HEK293T (cell line): ENCODE measurements around the gene CCNG2.

Source experiments
- CTCF ChIA-PET: fragments of 350-600 bp; formaldehyde crosslinking; extraction: SDS; loops from one replicate; lab custom pipeline; 2021; ENCODE audit warnings: antibody characterized with exemption, inconsistent platforms; lab: Yijun Ruan, JAX
- POLR2A ChIA-PET: fragments of 350-600 bp; formaldehyde crosslinking; extraction: SDS; loops from one replicate; lab custom pipeline; 2020; ENCODE audit warnings: antibody characterized with exemption, inconsistent platforms; lab: Yijun Ruan, JAX
- DNase-seq: peaks from one replicate; pipeline ENCODE4 v3.0.0; 2012; ENCODE audit warnings: mixed read lengths; ENCODE audit errors: extremely low spot score
- ARNT ChIP-seq: fragments of 450-650 bp; IDR thresholded peaks from 2 replicates; pipeline ENCODE4 v1.6.1; 2017; ENCODE audit warnings: mild to moderate bottlenecking
- BHLHE40 ChIP-seq: fragments of 450-650 bp; IDR thresholded peaks from 2 replicates; pipeline ENCODE4 v1.6.1; 2016; ENCODE audit warnings: mild to moderate bottlenecking, moderate library complexity, borderline replicate concordance
- CTBP1 ChIP-seq: fragments of 450-650 bp; IDR thresholded peaks from 2 replicates; pipeline ENCODE4 v1.6.1; 2016; ENCODE audit warnings: borderline replicate concordance
- ELF4 ChIP-seq: fragments of 450-650 bp; IDR thresholded peaks from 2 replicates; pipeline ENCODE4 v1.6.1; 2017; ENCODE audit warnings: antibody characterized with exemption
- FOXA1 ChIP-seq: fragments of 450-650 bp; IDR thresholded peaks from 2 replicates; pipeline ENCODE4 v1.6.1; 2016; ENCODE audit warnings: mild to moderate bottlenecking
- FOXK2 ChIP-seq: fragments of 450-650 bp; IDR thresholded peaks from 2 replicates; pipeline ENCODE4 v1.6.1; 2016; ENCODE audit warnings: mild to moderate bottlenecking
- FOXM1 ChIP-seq: fragments of 450-650 bp; IDR thresholded peaks from 2 replicates; pipeline ENCODE4 v1.6.1; 2017; ENCODE audit warnings: mild to moderate bottlenecking, borderline replicate concordance
- HDGF ChIP-seq: fragments of 450-650 bp; IDR thresholded peaks from 2 replicates; pipeline ENCODE4 v1.6.1; 2017; ENCODE audit warnings: antibody characterized with exemption, borderline replicate concordance
- L3MBTL2 ChIP-seq: fragments of 450-650 bp; conservative IDR thresholded peaks from 2 replicates; pipeline ENCODE4 v1.6.1; 2016; ENCODE audit warnings: mild to moderate bottlenecking
- LEF1 ChIP-seq: fragments of 450-650 bp; IDR thresholded peaks from 2 replicates; pipeline ENCODE4 v1.6.1; 2017; ENCODE audit warnings: mild to moderate bottlenecking, borderline replicate concordance
- NFRKB ChIP-seq: fragments of 450-650 bp; IDR thresholded peaks from 2 replicates; pipeline ENCODE4 v1.6.1; 2016; ENCODE audit warnings: mild to moderate bottlenecking, moderate library complexity
- SP1 ChIP-seq: fragments of 450-650 bp; IDR thresholded peaks from 2 replicates; pipeline ENCODE4 v1.6.1; 2017
- SUZ12 ChIP-seq: fragments of 450-650 bp; IDR thresholded peaks from 2 replicates; pipeline ENCODE4 v1.6.1; 2016; ENCODE audit warnings: mild to moderate bottlenecking
- TARDBP ChIP-seq: fragments of 450-650 bp; IDR thresholded peaks from 2 replicates; pipeline ENCODE4 v1.6.1; 2016
- ZNF384 ChIP-seq: fragments of 450-650 bp; IDR thresholded peaks from 2 replicates; pipeline ENCODE4 v1.6.1; 2016
- TF ChIP-seq, protein P1 (sequence below): fragments of 450-650 bp; IDR thresholded peaks from 2 replicates; pipeline ENCODE4 v1.6.1; 2016

CCNG2 gene

DNA sequence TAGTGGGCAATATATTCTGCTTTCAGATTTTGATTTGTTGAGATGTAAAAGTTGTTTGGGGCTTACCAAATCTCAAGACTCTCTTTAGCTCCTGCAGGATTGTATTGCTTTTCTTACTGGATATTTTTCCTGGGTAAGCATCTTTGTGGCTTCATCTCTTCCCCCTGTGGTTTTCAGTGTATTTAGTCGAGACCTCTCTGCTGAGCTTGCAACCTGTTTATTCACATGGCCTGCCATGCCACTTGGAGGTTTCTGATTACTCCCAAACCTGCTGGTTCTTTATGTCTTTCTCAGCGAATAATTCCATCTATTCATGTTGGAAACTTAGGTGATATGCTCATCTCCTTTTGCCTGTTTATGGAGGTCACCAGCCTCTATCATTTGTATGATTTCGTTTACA, 10.9 kb downstream of the CCNG2 start:
- ChIA-PET POLR2A (no interaction called here), CTCF (interaction anchor here (1.5 kb wide), 1 partner anchor 36 kb away, joined by 4 read pairs; no protein-coding TSS in a partner anchor)
- no peak for DNase-seq
- TF ChIP-seq FOXA1 (no peak), SP1 (no peak), FOXK2 (no peak), SUZ12 (no peak), L3MBTL2 (no peak), ZNF384 (no peak), NFRKB (no peak), HDGF (no peak), BHLHE40 (no peak), TARDBP (no peak), CTBP1 (no peak), ARNT (no peak), ELF4 (no peak)
- TF ChIP-seq, protein P1, sequence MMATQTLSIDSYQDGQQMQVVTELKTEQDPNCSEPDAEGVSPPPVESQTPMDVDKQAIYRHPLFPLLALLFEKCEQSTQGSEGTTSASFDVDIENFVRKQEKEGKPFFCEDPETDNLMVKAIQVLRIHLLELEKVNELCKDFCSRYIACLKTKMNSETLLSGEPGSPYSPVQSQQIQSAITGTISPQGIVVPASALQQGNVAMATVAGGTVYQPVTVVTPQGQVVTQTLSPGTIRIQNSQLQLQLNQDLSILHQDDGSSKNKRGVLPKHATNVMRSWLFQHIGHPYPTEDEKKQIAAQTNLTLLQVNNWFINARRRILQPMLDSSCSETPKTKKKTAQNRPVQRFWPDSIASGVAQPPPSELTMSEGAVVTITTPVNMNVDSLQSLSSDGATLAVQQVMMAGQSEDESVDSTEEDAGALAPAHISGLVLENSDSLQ, result no peak

DNA sequence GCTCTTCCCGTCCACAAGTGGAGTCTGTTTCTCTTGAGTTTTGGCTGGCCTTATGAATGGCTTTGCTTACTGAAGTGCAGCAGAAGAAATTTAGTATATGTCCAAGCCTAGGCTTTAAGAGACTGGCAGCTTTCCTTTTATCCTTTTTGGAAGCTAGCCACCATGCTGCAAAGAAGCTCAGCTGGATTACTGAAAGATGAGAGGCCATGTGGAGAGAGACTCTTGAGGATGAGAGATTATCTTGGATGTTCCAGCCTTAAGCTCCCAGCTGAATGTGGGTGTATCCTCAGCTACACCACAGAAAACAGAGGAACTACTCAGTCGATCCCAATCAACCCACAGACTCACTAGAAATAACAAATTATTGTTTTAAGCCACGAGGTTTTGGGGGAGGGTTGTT, 12.5 kb downstream of the CCNG2 start:
- CTCF ChIA-PET, result no interaction called here
- no peak for DNase-seq
- POLR2A ChIA-PET, result no interaction called here
- no peak for TF ChIP-seq SP1
- no peak for TF ChIP-seq TARDBP
- no peak for TF ChIP-seq HDGF
- no peak for TF ChIP-seq CTBP1
- TF ChIP-seq ARNT, result no peak
- TF ChIP-seq, protein P1, result no peak
- TF ChIP-seq L3MBTL2, result no peak

DNA sequence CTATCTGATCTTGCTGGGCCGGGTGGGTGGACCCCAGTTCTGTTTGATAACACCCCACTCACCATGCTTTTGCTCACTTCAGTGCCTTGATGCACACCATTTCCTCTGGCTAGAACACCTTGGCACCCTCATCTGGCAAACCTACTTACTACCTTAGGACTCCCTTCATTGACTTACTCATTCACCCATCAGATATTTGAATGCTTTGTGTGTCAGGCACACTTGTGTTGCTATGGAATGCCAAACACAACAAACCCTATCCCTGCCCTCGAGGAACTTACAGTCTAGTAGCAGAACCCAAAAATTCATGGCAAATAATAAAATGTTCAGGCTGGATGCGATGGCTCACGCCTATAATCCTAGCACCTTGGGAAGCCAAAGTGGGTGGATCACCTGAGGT, 13.9 kb downstream of the CCNG2 start:
- ChIA-PET POLR2A (no interaction called here), CTCF (no interaction called here)
- no peak for DNase-seq
- no peak for TF ChIP-seq TARDBP
- TF ChIP-seq FOXM1, result no peak

DNA sequence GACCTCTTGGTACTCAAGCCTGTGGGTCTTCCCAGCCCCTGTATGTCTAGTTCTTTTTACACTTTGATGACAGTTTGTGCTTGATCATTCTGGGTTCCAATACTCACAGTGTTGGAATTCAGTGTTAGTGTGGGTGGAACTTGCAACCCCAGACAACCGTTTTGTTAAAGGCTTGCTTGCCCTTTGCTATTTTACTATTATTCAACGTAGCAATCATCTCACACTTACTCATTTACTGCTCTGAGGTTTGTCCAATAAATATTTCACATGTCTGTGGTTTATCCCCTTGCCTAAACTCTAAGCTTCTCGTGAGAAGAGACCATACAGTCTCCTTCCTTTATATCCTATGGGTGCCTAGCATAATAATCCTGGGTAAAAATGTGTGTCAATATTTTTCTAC, 15.3 kb downstream of the CCNG2 start:
- CTCF ChIA-PET, result no interaction called here
- POLR2A ChIA-PET, result no interaction called here
- no peak for DNase-seq
- TF ChIP-seq ELF4 (no peak), LEF1 (no peak), HDGF (no peak), ARNT (no peak), TARDBP (no peak), CTBP1 (no peak), L3MBTL2 (no peak), FOXA1 (no peak), FOXK2 (no peak), ZNF384 (no peak), BHLHE40 (no peak), SUZ12 (no peak), FOXM1 (no peak), NFRKB (no peak), SP1 (no peak)
- TF ChIP-seq, protein P1, result no peak

DNA sequence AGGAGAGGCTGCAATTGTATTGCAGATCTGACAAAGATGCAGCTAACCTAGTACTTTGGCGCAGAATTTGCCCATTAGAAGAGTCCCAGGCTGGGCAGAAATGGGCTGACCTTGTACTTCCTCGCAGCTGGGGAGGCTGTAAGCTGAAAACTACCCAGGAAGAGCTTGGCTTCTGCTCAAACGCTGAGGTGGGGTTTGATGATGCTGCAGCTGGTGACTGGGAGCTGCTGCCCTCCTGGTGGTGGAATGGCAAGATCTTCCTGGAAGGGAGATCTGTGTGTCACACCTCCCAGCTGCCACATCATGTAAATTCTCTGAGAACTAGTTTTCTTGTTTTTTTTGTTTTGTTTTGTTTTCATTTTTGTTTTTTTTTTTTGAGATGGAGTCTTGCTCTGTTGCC, 17.4 kb downstream of the CCNG2 start:
- CTCF ChIA-PET, result interaction anchor here (1.0 kb wide), 1 partner anchor 10 kb away, joined by 3 read pairs; no protein-coding TSS in a partner anchor
- DNase-seq, result no peak
- TF ChIP-seq, protein P1, result no peak
- no peak for TF ChIP-seq SUZ12
- no peak for TF ChIP-seq L3MBTL2
- TF ChIP-seq SP1, result no peak
- TF ChIP-seq CTBP1, result no peak
- no peak for TF ChIP-seq BHLHE40
- TF ChIP-seq ELF4, result no peak
- TF ChIP-seq ARNT, result no peak
- TF ChIP-seq HDGF, result no peak
- TF ChIP-seq NFRKB, result no peak
- TF ChIP-seq FOXA1, result no peak
- no peak for TF ChIP-seq FOXK2
- TF ChIP-seq TARDBP, result no peak
- TF ChIP-seq ZNF384, result no peak
- no peak for TF ChIP-seq LEF1
- no peak for TF ChIP-seq FOXM1
- POLR2A ChIA-PET, result interaction anchor here (0.9 kb wide), 1 partner anchor 17 kb away, joined by 3 read pairs; no protein-coding TSS in a partner anchor

DNA sequence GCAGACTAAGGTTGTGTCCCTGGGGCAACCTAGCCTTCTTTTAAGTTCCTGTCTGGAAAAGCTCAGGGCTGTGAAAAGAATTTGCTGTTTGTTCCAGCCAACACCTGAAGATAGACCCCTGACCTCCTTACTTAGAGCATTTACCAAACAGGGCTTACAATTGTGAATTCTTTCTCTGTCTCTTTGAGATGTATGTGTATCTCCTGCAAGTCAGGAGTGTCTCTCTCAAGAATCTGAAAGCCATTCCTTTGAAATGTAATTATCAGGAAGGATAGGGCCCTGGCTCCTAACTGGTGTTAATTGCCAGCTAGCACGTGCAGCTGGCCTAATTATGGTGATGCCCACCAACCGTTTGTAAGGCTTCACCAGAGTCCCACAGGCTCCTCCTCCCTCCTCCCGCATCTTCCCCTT, 18.2 kb downstream of the CCNG2 start:
- DNase-seq, result no peak
- ChIA-PET POLR2A (no interaction called here), CTCF (no interaction called here)
- TF ChIP-seq ELF4 (no peak), NFRKB (no peak), BHLHE40 (no peak), FOXM1 (no peak), LEF1 (no peak)
- TF ChIP-seq, protein P1, result no peak
